NCI-H1417 treated with DMSO at 0.1 percent for 48 hours (cell line): Measurements from ENCODE around the gene ST6GALNAC1.
"Not testable (repeated sequence)": the region's sequence is repeated elsewhere in the genome, so short reads cannot be mapped to it uniquely, and the experiment has no call there.

Experiments
- DNase-seq: peaks from one replicate; lab custom pipeline; 2025; lab: John Stamatoyannopoulos, UW

Gene ST6GALNAC1

GRCh38 chr17:76611080-76611749 lies 32.3 kb downstream of the ST6GALNAC1 start:
- DNase-seq, result not testable (repeated sequence)

DNA sequence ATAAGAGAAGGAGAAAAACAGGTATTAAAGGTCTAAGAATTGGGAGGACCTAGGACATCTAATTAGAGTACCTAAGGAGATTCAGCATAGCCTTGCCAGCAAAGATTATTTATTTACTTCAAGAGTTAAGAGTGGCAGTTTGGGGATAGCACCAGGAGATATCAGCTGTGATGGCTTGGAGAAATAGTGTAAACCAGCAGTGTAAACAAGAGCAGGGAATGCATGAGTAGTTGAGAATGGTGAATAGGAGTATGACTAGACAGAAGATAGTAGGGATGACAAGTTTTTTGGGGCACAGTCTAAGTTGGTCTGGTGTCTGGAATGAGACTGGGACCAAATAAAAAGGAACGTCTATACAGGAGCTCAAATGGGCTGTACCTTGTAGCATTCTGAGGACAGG lies 36.9 kb downstream of the ST6GALNAC1 start:
- DNase-seq, result not testable (repeated sequence)

DNA sequence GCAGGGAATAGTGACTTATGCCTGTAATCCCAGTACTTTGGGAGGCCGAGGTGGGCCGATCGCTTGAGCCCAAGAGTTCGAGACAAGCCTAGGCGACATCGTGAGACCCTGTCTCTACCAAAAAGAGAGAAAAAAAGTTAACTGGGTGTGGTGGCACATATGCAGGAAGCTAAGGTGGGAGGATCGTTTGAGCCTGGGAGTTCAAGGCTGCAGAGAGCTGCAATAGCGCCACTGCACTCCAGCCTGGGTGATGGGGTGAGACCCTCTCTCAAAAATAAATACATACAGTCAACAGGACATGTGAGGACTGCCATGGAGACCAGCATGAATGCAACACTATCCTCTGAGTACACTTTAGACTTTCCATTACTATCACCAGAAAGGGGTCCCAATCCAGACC lies 42.5 kb downstream of the ST6GALNAC1 start:
- DNase-seq, result no peak

GRCh38 chr17:76599694-76600460 lies 43.7 kb downstream of the ST6GALNAC1 start:
- no peak for DNase-seq

- DNase-seq, result no peak
These were observed 45.5 kb downstream of the ST6GALNAC1 start for GRCh38 chr17:76598004-76598439.

- no peak for DNase-seq
These were observed 46.2 kb downstream of the ST6GALNAC1 start for GRCh38 chr17:76597156-76598003.

GRCh38 chr17:76594690-76595089 lies 48.9 kb downstream of the ST6GALNAC1 start:
- no peak for DNase-seq

DNA sequence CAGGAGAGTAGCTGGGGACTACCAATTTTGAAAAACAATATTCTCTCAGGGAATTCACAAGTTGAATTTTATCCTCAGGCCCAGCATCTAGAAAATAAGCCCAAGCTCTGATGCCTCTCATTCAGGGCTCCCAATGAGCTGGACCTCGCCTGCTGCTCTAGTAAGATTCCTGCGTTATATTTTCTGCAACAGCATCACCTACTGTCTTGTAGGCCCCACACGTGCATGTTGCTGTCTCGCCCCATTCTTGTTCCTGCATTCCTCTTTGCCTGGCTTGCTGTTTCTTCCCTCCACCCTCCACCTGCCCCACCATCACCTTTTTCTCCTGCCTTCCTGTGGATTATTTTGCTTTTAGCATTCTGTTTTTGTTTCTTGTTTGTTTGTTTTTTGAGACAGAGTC lies 49.6 kb downstream of the ST6GALNAC1 start:
- DNase-seq, result no peak

DNA sequence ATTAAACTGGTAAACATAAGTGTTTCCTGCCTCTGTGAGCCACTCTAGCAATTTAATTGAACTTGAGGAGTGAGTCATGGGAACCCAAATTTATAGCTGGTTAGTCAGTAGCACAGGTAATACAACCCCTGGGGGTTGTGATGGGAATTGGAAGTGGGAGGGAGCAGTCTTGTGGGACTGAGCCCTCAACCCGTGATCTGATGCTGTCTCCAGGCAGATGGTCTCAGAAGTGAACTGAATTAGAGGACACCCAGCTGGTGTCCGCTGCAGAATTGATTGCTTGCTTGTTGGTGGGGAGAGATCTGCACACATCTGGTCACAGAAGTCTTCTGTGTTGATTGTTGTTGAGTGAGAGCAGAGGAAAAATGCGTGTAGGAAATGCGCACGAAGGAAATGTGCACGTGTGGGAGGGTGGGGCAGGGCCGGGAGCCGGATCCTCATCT lies 50.2 kb downstream of the ST6GALNAC1 start:
- no peak for DNase-seq

DNA sequence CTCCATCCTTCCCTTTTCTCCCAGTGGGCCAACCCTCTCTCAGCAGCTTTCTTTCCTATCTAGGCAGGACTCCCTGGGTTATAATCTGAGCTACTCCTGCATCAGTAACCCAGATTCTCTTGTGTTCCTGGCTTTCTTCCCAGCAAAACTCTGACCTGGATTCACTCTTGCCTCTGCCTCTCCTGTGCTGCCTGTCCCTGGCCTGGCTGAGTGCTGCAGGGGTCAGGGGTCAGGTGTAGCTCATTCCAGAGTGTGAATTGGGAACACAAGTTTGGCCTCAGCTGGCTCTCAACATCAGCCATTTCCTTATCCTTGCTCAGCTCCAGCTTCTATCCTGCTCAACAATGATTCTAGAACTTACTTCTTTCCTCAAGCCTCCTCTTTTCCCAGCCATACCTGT lies 55.4 kb downstream of the ST6GALNAC1 start:
- DNase-seq, result no peak

GRCh38 chr17:76586741-76587487 lies 56.6 kb downstream of the ST6GALNAC1 start:
- peak; percentile 51 for DNase-seq

DNA sequence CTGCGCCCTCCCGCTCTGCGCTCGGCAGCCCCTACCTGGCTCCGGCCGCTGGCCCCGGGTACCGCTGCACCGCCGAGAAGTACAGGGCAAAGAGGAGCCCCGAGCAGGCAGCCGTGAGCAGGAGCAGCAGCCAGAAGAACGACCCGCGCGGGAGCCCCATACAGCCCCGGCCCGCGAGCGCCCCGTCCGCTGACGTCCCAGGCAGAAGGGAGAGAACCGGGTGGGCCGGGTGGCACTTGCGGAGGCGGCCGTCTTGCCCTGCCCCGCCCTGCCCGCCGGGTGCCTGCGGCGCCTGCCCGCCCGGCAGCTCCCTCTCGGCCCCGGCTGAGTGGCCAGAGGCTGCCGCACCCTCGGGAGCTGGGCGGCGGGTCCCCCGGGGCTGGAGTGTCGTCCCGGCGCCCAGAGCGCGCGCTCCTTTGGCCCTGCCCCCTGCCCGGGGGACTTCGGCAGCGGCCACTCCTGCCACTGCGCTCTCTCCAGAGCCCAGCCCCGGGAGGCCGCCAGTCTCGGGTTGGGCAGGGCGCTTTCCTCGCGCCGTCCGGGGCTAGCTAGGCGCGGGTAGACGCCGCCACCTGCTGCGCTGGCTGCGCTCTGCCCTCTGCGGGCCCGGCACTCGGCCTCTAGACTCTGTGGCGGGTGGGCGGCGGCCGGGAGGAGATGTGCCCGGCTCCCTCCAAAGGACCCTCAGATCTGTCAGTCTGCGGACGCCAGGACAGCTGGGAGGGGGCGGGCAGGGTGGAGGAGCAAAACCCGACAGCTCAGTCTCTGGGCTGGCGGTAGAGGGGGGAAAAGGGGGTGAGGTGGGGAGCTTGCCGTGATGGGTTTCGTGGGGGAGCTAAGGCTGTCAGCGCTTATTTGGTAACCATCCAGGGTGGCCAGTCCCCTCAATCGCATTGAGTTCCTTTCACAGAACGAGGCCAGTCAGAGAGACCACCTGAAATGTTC lies 57.6 kb downstream of the ST6GALNAC1 start, which contains the start of gene ST6GALNAC2:
Gene ST6GALNAC2 (minus strand): TSS at position 212 of the 945 bp plus-strand sequence. CDS start 52 bp downstream, at position 160.
- DNase-seq, result no peak

GRCh38 chr17:76585033-76585648 lies 58.4 kb downstream of the ST6GALNAC1 start:
- DNase-seq, result no peak

DNA sequence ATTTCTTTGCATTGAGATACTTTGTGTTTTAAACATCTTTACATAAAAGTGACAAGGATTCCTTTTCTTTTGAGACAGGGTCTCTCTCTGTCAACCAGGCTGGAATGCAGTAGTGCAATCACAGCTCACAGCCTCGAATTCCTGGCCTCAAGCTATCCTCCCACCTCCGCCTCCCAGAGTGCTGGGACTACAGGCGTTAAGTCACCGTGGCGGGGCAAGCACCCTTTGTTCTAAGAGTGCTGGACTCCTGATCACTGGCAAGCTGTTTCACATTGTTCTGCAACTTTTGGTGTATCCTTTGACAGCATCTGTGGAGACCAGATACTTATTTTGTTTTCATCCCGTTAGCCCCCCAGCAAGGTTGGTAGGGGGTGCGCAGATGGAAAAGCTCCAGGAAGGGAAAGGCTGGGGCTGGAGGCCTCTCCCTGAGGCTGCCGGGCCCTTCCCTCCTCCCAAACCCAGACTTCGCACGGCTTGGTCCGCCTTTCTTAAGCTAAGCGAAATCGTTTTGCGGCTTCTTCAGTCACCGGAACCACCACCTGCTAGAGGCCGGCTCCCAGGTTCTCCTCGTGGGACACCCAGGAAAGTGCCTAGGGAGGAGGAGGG lies 59.0 kb downstream of the ST6GALNAC1 start:
- DNase-seq, result no peak

- no peak for DNase-seq
These were observed 60.9 kb downstream of the ST6GALNAC1 start for GRCh38 chr17:76582660-76583059.

GRCh38 chr17:76581515-76581914 lies 62.0 kb downstream of the ST6GALNAC1 start:
- no peak for DNase-seq

GRCh38 chr17:76579281-76579680 lies 64.3 kb downstream of the ST6GALNAC1 start:
- DNase-seq, result no peak

DNA sequence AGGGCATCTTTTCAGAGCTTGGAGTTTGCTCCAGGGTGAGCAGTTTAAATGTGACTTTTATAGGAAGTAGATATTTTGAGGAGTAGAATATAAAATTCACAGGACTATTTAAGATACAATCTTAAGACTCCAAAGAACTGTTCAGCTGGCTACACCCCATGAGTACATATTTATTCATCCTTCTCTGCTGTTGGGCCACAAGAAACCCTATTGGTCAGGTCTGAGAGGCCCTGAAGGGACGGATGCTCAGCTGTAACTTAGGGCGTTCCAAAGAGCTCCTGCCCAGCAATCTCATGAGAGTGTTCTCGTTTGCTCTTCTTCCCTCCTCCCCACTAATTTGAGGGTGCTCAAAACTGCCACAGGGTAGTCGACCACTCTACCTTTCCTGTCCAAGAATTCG lies 65.2 kb downstream of the ST6GALNAC1 start:
- no peak for DNase-seq

- no peak for DNase-seq
These were observed 65.7 kb downstream of the ST6GALNAC1 start for GRCh38 chr17:76577876-76578275.

GRCh38 chr17:76576189-76576588 lies 67.4 kb downstream of the ST6GALNAC1 start:
- no peak for DNase-seq
